Loucy (cell line): ENCODE measurements around the gene SLC50A1.

Experiments
- H2AFZ ChIP-seq: fragments of 200-600 bp; sonication (generic); 2 replicates; pipeline ENCODE4 v1.6.0; 2016; ENCODE audit warnings: antibody characterized with exemption, mild to moderate bottlenecking, low read length, moderate library complexity
- H3F3A ChIP-seq: fragments of 200-600 bp; 2 replicates; pipeline ENCODE4 v1.6.0; 2016; ENCODE audit warnings: antibody characterized with exemption, low read depth, mild to moderate bottlenecking
- H3K27me3 ChIP-seq: fragments of 200-600 bp; sonication (generic); 2 replicates; pipeline ENCODE4 v1.6.1; 2014; ENCODE audit warnings: low read length, mild to moderate bottlenecking; ENCODE audit not compliant: insufficient read depth, poor library complexity, severe bottlenecking
- H3K36me3 ChIP-seq: fragments of 200-600 bp; sonication (generic); 2 replicates; pipeline ENCODE4 v1.6.1; 2016; ENCODE audit warnings: low read length; ENCODE audit not compliant: insufficient read depth
- H3K4me1 ChIP-seq: fragments of 200-600 bp; sonication (generic); 2 replicates; pipeline ENCODE4 v1.5.1; 2014; ENCODE audit warnings: low read length, mild to moderate bottlenecking; ENCODE audit not compliant: insufficient read depth, poor library complexity, severe bottlenecking
- H3K4me2 ChIP-seq: fragments of 200-600 bp; sonication (generic); 2 replicates; pipeline ENCODE4 v1.6.0; 2014; ENCODE audit warnings: antibody characterized with exemption, low read length, low read depth, mild to moderate bottlenecking; ENCODE audit not compliant: poor library complexity, severe bottlenecking
- H3K4me3 ChIP-seq: fragments of 200-600 bp; sonication (generic); 2 replicates; pipeline ENCODE4 v1.5.1; 2014; ENCODE audit warnings: low read length, mild to moderate bottlenecking, mixed read lengths; ENCODE audit not compliant: poor library complexity, severe bottlenecking
- H3K79me2 ChIP-seq: fragments of 200-600 bp; sonication (generic); 2 replicates; pipeline ENCODE4 v1.6.1; 2014; ENCODE audit warnings: low read length; ENCODE audit not compliant: insufficient read depth
- H3K9ac ChIP-seq: fragments of 200-600 bp; sonication (generic); 2 replicates; pipeline ENCODE4 v1.6.0; 2014; ENCODE audit warnings: mild to moderate bottlenecking, low read depth, low read length, moderate library complexity; ENCODE audit not compliant: poor library complexity, severe bottlenecking
- H3K9me2 ChIP-seq: fragments of 200-600 bp; sonication (generic); replicated peaks from 2 replicates; pipeline ENCODE4 v1.6.1; 2016; ENCODE audit warnings: low read depth, low read length, mixed read lengths
- H3K9me3 ChIP-seq: fragments of 200-600 bp; sonication (generic); 2 replicates; pipeline ENCODE4 v1.6.1; 2014; ENCODE audit warnings: mild to moderate bottlenecking, antibody characterized with exemption, low read length, low read depth; ENCODE audit not compliant: insufficient read depth
- H4K20me1 ChIP-seq: fragments of 200-600 bp; sonication (generic); 2 replicates; pipeline ENCODE4 v1.6.0; 2014; ENCODE audit warnings: antibody characterized with exemption, low read length, mild to moderate bottlenecking; ENCODE audit not compliant: insufficient read depth, poor library complexity, severe bottlenecking
- EZH2phosphoT487 ChIP-seq: fragments of 200-600 bp; IDR thresholded peaks from 2 replicates; pipeline ENCODE4 v1.6.1; 2018; ENCODE audit warnings: antibody characterized with exemption, mild to moderate bottlenecking, moderate library complexity, borderline replicate concordance
- TF ChIP-seq, protein P1 (sequence below): fragments of 200-600 bp; sonication (generic); conservative IDR thresholded peaks from 2 replicates; pipeline ENCODE4 v1.5.1; 2014; ENCODE audit warnings: mild to moderate bottlenecking, antibody characterized with exemption, low read length

SLC50A1 gene

DNA sequence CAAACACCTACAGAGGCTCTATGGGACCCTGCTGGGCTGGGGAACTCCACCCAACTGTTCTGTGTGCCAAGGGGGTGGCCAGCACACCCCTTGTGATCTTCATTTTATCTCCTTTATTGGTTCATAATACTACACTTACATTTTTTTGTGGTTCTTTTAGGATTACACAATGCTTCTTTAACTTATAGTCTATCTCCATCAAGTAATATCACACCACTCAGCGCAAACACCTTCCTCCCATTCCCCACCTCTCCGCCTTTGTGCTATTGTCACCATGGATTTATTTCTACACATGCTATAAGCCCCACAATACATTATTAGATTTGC, 41.1 kb upstream of the SLC50A1 start:
- Histone ChIP-seq H3K27me3 (no peaks in the 10 kb centered on the region), H3F3A (no peaks in the 10 kb centered on the region), H3K9ac (no peak overlapping the region), H3K36me3 (no peaks in the 10 kb centered on the region), H3K79me2 (no peaks in the 10 kb centered on the region), H4K20me1 (no peaks in the 10 kb centered on the region), H3K9me2 (no peaks in the 10 kb centered on the region), H3K4me2 (no peak overlapping the region), H3K4me3 (no peak overlapping the region), H3K9me3 (no peaks in the 10 kb centered on the region), H2AFZ (peak overlapping the region; percentile 7; the same call in 1 of the 2 replicates), H3K4me1 (peaks cover 4% of the 10 kb centered on the region)
- TF ChIP-seq, protein P1, sequence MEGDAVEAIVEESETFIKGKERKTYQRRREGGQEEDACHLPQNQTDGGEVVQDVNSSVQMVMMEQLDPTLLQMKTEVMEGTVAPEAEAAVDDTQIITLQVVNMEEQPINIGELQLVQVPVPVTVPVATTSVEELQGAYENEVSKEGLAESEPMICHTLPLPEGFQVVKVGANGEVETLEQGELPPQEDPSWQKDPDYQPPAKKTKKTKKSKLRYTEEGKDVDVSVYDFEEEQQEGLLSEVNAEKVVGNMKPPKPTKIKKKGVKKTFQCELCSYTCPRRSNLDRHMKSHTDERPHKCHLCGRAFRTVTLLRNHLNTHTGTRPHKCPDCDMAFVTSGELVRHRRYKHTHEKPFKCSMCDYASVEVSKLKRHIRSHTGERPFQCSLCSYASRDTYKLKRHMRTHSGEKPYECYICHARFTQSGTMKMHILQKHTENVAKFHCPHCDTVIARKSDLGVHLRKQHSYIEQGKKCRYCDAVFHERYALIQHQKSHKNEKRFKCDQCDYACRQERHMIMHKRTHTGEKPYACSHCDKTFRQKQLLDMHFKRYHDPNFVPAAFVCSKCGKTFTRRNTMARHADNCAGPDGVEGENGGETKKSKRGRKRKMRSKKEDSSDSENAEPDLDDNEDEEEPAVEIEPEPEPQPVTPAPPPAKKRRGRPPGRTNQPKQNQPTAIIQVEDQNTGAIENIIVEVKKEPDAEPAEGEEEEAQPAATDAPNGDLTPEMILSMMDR = no peak; the same call in 1 of the 2 replicates
- no peak for TF ChIP-seq EZH2phosphoT487

- H3F3A ChIP-seq = no peaks in the 10 kb centered on the region
- no peak overlapping the region for H3K9ac ChIP-seq
- no peaks in the 10 kb centered on the region for H3K9me3 ChIP-seq
- no peaks in the 10 kb centered on the region for H3K9me2 ChIP-seq
- H2AFZ ChIP-seq = no peak overlapping the region
- TF ChIP-seq, protein P1 = no peak
- no peak for TF ChIP-seq EZH2phosphoT487
- H3K27me3 ChIP-seq = no peaks in the 10 kb centered on the region
- H3K4me1 ChIP-seq = no peaks in the 10 kb centered on the region
- no peak overlapping the region for H3K4me3 ChIP-seq
- no peaks in the 10 kb centered on the region for H4K20me1 ChIP-seq
- no peak overlapping the region for H3K4me2 ChIP-seq
- H3K36me3 ChIP-seq = no peaks in the 10 kb centered on the region
- H3K79me2 ChIP-seq = no peaks in the 10 kb centered on the region
Measured at GRCh38 chr1:155099331-155099730, 36.3 kb upstream of the SLC50A1 start.

GRCh38 chr1:155103325-155103724, 32.3 kb upstream of the SLC50A1 start:
- TF ChIP-seq EZH2phosphoT487 = no peak
- TF ChIP-seq, protein P1 = no peak
- no peaks in the 10 kb centered on the region for H3K79me2 ChIP-seq
- H3K4me2 ChIP-seq = no peak overlapping the region
- no peaks in the 10 kb centered on the region for H3F3A ChIP-seq
- H3K9me2 ChIP-seq = no peaks in the 10 kb centered on the region
- H3K4me1 ChIP-seq = no peaks in the 10 kb centered on the region
- no peaks in the 10 kb centered on the region for H3K9me3 ChIP-seq
- H3K36me3 ChIP-seq = no peaks in the 10 kb centered on the region
- no peak overlapping the region for H3K9ac ChIP-seq
- no peak overlapping the region for H3K4me3 ChIP-seq
- no peak overlapping the region for H2AFZ ChIP-seq
- H3K27me3 ChIP-seq = no peaks in the 10 kb centered on the region
- no peaks in the 10 kb centered on the region for H4K20me1 ChIP-seq
